ENCODE data around the gene TECRL. TPM values are rescaled to one million over a fixed set of nuclear protein-coding genes. Genes with fewer than 3 reads are reported as not detected.

The TECRL gene, protein sequence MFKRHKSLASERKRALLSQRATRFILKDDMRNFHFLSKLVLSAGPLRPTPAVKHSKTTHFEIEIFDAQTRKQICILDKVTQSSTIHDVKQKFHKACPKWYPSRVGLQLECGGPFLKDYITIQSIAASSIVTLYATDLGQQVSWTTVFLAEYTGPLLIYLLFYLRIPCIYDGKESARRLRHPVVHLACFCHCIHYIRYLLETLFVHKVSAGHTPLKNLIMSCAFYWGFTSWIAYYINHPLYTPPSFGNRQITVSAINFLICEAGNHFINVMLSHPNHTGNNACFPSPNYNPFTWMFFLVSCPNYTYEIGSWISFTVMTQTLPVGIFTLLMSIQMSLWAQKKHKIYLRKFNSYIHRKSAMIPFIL
- 5.8 TPM for total RNA-seq

GRCh38 chr4:64409300-64409699 lies at the start of gene TECRL:
Gene TECRL, minus strand, starts transcription at chr4:64409450. Its CDS starts 99 bp downstream, at chr4:64409351.

Small RNA genes lying within 50 kb of the gene (small RNA-seq; reads per million reads assigned to genes)
- not detected for gene RNU6-191P (ENCODE audit: low replicate concordance)
